Lower leg skin (tissue), 3 donors: Measurements from ENCODE around the gene VPS13D.

Experiments used
- POLR2A ChIP-seq, 2 donors: fragments of 450-650 bp; IDR thresholded peaks; one replicate each; pipeline ENCODE4 v1.6.1; 2016 to 2017; ENCODE audit warnings: antibody characterized with exemption in 2 of 2, mild to moderate bottlenecking in 1 of 2, moderate library complexity in 1 of 2
- TF ChIP-seq, protein P1 (sequence below), 3 donors: fragments of 450-650 bp; IDR thresholded peaks; one replicate each; pipeline ENCODE4 v1.5.1; 2016; ENCODE audit warnings: antibody characterized with exemption in 3 of 3, mild to moderate bottlenecking in 3 of 3, moderate library complexity in 2 of 3

DNA sequence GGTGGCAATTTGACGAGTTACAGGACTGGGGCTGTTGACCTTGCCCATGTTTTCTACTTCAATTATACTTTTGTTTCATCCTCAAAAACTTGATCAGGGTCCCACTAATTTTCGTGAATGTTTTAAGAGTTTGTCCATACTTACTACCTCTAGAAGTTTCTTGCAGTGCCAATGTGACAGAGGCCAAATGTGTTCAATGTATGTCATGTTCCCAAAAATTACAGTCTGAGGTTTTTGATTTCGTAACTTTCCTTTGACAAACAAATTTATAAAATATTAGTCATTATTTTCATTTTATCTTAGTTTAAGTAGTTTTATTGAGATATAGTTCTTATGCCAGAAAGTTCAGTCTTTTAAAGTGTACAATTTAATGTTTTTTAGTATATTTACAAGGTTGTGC is 15.3 kb downstream of the VPS13D start:
- TF ChIP-seq, protein P1, sequence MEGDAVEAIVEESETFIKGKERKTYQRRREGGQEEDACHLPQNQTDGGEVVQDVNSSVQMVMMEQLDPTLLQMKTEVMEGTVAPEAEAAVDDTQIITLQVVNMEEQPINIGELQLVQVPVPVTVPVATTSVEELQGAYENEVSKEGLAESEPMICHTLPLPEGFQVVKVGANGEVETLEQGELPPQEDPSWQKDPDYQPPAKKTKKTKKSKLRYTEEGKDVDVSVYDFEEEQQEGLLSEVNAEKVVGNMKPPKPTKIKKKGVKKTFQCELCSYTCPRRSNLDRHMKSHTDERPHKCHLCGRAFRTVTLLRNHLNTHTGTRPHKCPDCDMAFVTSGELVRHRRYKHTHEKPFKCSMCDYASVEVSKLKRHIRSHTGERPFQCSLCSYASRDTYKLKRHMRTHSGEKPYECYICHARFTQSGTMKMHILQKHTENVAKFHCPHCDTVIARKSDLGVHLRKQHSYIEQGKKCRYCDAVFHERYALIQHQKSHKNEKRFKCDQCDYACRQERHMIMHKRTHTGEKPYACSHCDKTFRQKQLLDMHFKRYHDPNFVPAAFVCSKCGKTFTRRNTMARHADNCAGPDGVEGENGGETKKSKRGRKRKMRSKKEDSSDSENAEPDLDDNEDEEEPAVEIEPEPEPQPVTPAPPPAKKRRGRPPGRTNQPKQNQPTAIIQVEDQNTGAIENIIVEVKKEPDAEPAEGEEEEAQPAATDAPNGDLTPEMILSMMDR (IDR thresholded peaks at IDR 0.05): no peak
- no peak for TF ChIP-seq POLR2A (IDR thresholded peaks at IDR 0.05)
